ENCODE measurements around the gene INVS.
"Not testable (repeated sequence)": the region's sequence is repeated elsewhere in the genome, so short reads cannot be mapped to it uniquely, and the experiment has no call there.

The INVS gene

DNA sequence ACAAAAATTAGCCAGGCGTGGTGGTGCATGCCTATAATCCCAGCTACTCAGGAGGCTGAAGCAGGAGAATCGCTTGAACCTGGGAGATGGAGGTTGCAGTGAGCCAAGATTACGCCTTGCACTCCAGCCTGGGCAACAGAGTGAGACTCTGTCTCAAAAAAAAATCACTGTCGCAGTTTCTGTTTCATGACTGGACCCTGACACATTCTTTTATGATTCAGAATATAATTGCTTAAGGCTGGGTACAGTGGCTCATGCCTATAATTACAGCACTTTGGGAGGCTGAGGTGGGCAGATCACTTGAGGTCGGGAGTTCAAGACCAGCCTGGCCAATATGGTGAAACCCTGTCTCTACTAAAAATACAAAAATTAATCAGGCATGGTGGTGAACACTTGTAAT, 239.7 kb downstream of the INVS start:
- not testable (repeated sequence) for DNase-seq (ENCODE audit: low spot score)

DNA sequence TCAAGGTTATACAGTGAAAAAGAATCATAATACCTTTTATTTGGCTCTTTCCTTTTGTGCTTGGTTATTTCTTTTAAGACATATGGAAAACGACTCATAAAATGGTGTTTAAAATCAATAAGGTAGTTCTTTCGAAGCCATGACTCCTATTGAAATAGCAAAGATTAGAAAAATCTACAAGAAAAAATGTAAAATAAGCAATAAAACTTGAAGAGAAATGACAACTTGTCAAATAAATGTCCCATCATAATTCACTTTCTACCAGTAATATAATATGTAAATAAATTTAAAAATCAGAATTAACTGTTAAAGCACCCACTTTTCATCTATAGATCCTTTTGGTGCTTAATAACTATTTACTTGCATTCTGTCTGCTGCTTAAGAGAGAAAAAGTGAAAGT, 241.2 kb downstream of the INVS start:
- DNase-seq (ENCODE audit: low spot score) = no peak

DNA sequence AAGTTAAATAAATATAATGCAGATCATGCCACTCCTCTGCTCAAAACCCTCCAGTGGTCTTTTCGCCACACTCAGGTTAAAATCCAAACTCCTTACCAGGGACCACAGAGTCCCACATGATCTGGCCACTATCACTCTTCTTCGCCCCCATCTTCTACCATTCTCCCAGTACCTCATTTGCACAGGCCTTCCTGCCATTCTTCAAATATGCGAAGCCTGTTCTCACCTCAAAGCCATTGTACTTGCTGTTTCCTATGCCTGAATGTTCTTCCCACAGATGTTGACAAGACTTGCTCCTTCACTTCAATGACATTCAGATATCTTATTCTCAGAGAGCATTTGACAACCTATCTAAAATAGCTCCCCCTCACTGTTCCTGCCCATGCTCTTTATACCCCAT, 242.8 kb downstream of the INVS start:
- DNase-seq (ENCODE audit: low spot score) = no peak

DNA sequence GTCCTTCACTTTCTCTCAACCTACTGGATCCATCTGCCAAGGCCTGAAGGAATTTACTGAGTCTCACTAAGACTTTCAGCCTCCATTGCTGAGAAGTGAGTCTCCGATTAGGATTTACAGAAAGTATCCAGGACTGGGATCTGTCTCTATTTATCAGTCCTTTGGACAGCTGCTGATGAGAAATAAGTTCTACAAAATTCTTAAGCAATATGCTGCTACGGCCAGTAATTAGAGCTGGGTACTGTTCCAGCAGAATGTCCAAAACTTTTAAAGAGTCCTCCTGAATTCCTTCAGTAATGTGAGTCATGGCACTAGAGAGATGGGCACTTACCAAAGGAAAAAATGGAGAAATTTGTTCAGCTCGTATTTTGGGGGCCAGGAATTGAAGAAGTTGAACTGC, 247.8 kb downstream of the INVS start:
- DNase-seq (ENCODE audit: low spot score) = no peak

DNA sequence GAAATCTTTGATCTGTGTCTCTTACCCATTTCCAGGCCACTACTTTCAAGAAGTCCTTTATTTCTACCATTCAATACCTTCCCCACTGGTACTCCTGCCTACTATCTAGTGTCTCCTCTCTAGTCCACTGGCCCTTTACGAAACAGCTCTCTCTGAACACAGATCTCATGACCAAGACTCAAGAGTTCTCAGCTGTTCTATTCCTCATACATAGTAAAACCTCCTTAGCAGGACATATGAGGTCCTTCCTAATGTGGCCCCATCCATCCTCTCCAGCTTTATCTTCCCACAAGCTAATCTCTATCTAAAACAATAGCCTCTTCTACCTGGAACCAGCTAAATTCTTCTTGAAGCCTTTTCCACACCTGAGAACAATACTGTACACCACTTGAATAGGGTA, 251.1 kb downstream of the INVS start:
- no peak for DNase-seq (ENCODE audit: low spot score)

Measured in CD4-positive, alpha-beta T cell treated with Interleukin-15 for 4 hours (primary cell).